Measurements from ENCODE around the gene RHBDD2. TPM values are rescaled to one million over a fixed set of nuclear protein-coding genes. Genes with fewer than 3 reads are reported as not detected.

The RHBDD2 gene
- total RNA-seq, 1 donor from 2014 or later = 33.8 TPM

GRCh38 chr7:75916685-75917634 is 38.1 kb downstream of the RHBDD2 start:
- no peak for DNase-seq (ENCODE audit: low spot score)
- peaks cover 23% of the 10 kb centered on the region for H3K4me1 Mint-ChIP-seq (ENCODE audit: low read depth)
- H3K27ac Mint-ChIP-seq (ENCODE audit: unreplicated experiment) = no peak overlapping the region
- H3K9me3 Mint-ChIP-seq (ENCODE audit: low read depth) = no peaks in the 10 kb centered on the region
- no peak overlapping the region for H3K4me3 Mint-ChIP-seq (ENCODE audit: unreplicated experiment)
- TF ChIP-seq CTCF (IDR thresholded peaks at IDR 0.05) = no peak
- H3K36me3 Mint-ChIP-seq (ENCODE audit: low read depth) = peaks cover 2% of the 10 kb centered on the region
- H3K27me3 Mint-ChIP-seq (ENCODE audit: low read depth) = no peaks in the 10 kb centered on the region

- H3K4me3 Mint-ChIP-seq (ENCODE audit: unreplicated experiment) = no peak overlapping the region
These were observed 41.8 kb downstream of the RHBDD2 start for GRCh38 chr7:75920431-75921161.

GRCh38 chr7:75921479-75921878 is 42.6 kb downstream of the RHBDD2 start:
- DNase-seq (ENCODE audit: low spot score) = no peak
- H3K36me3 Mint-ChIP-seq (ENCODE audit: low read depth) = peaks cover 2% of the 10 kb centered on the region
- H3K9me3 Mint-ChIP-seq (ENCODE audit: low read depth) = no peaks in the 10 kb centered on the region
- H3K4me3 Mint-ChIP-seq (ENCODE audit: unreplicated experiment) = no peak overlapping the region
- no peak overlapping the region for H3K27ac Mint-ChIP-seq (ENCODE audit: unreplicated experiment)
- H3K27me3 Mint-ChIP-seq (ENCODE audit: low read depth) = no peaks in the 10 kb centered on the region
- TF ChIP-seq CTCF (IDR thresholded peaks at IDR 0.05) = no peak
- H3K4me1 Mint-ChIP-seq (ENCODE audit: low read depth) = peaks cover 6% of the 10 kb centered on the region

More at GRCh38 chr7:75920431-75921161, 41.8 kb downstream of the RHBDD2 start:
- Mint-ChIP-seq H3K9me3 (ENCODE audit: low read depth) (no peaks in the 10 kb centered on the region), H3K4me1 (ENCODE audit: low read depth) (peaks cover 14% of the 10 kb centered on the region), H3K27ac (ENCODE audit: unreplicated experiment) (no peak overlapping the region), H3K27me3 (ENCODE audit: low read depth) (no peaks in the 10 kb centered on the region), H3K36me3 (ENCODE audit: low read depth) (peaks cover 2% of the 10 kb centered on the region)
- TF ChIP-seq CTCF (IDR thresholded peaks at IDR 0.05) = no peak
- DNase-seq (ENCODE audit: low spot score) = no peak

GRCh38 chr7:75922966-75923603 is 44.3 kb downstream of the RHBDD2 start:
- Mint-ChIP-seq H3K36me3 (ENCODE audit: low read depth) (peaks cover 2% of the 10 kb centered on the region), H3K4me3 (ENCODE audit: unreplicated experiment) (no peak overlapping the region), H3K4me1 (ENCODE audit: low read depth) (peaks cover 3% of the 10 kb centered on the region), H3K27me3 (ENCODE audit: low read depth) (no peaks in the 10 kb centered on the region), H3K9me3 (ENCODE audit: low read depth) (no peaks in the 10 kb centered on the region), H3K27ac (ENCODE audit: unreplicated experiment) (no peak overlapping the region)
- no peak for TF ChIP-seq CTCF (IDR thresholded peaks at IDR 0.05)
- no peak for DNase-seq (ENCODE audit: low spot score)

GRCh38 chr7:75924256-75924655 is 45.4 kb downstream of the RHBDD2 start:
- TF ChIP-seq CTCF (IDR thresholded peaks at IDR 0.05) = no peak
- no peak for DNase-seq (ENCODE audit: low spot score)
- Mint-ChIP-seq H3K36me3 (ENCODE audit: low read depth) (peaks cover 2% of the 10 kb centered on the region), H3K27me3 (ENCODE audit: low read depth) (no peaks in the 10 kb centered on the region), H3K4me3 (ENCODE audit: unreplicated experiment) (no peak overlapping the region), H3K27ac (ENCODE audit: unreplicated experiment) (no peak overlapping the region), H3K4me1 (ENCODE audit: low read depth) (peaks cover 3% of the 10 kb centered on the region), H3K9me3 (ENCODE audit: low read depth) (no peaks in the 10 kb centered on the region)
